ENCODE measurements around the gene ANKS6.

Gene ANKS6

DNA sequence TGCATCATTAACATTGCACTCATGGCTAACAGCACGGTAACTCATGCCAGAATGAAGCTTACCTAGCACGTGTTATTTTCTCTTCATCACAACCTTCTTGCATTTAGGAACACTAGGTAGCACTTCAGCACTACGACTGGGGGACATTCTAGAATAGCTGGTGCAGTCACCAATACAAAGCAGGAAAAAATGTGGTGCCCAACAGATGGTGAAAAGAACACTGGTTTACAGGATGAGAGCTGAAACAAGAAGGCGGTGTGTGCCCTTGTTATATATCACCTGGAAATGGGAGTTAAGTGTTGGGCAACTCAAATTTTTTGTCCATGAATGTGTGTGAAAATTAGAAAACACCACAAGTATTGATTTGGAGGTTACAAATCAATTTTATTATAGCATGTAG lies 41.2 kb upstream of the ANKS6 start:
- no peaks in the 10 kb centered on the region for H3F3A ChIP-seq (ENCODE audit: low read depth)
- no peaks in the 10 kb centered on the region for H3K9me2 ChIP-seq (replicated peaks; ENCODE audit: low read depth, low read length)
- no peaks in the 10 kb centered on the region for H3K4me1 ChIP-seq (ENCODE audit: insufficient read depth, low read length, poor library complexity, severe bottlenecking)
- no peak overlapping the region for H3K4me3 ChIP-seq (ENCODE audit: low read length, poor library complexity, severe bottlenecking)
- no peak overlapping the region for H3K9ac ChIP-seq (ENCODE audit: low read depth, low read length, poor library complexity, severe bottlenecking)
- H4K20me1 ChIP-seq (ENCODE audit: insufficient read depth, low read length, poor library complexity, severe bottlenecking): no peaks in the 10 kb centered on the region
- TF ChIP-seq, protein P1, sequence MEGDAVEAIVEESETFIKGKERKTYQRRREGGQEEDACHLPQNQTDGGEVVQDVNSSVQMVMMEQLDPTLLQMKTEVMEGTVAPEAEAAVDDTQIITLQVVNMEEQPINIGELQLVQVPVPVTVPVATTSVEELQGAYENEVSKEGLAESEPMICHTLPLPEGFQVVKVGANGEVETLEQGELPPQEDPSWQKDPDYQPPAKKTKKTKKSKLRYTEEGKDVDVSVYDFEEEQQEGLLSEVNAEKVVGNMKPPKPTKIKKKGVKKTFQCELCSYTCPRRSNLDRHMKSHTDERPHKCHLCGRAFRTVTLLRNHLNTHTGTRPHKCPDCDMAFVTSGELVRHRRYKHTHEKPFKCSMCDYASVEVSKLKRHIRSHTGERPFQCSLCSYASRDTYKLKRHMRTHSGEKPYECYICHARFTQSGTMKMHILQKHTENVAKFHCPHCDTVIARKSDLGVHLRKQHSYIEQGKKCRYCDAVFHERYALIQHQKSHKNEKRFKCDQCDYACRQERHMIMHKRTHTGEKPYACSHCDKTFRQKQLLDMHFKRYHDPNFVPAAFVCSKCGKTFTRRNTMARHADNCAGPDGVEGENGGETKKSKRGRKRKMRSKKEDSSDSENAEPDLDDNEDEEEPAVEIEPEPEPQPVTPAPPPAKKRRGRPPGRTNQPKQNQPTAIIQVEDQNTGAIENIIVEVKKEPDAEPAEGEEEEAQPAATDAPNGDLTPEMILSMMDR (conservative IDR thresholded peaks at IDR 0.05; ENCODE audit: low read length): no peak
- no peak for TF ChIP-seq EZH2phosphoT487 (IDR thresholded peaks at IDR 0.05; ENCODE audit: borderline replicate concordance)
- H3K79me2 ChIP-seq (ENCODE audit: insufficient read depth, low read length): no peaks in the 10 kb centered on the region
- H3K36me3 ChIP-seq (ENCODE audit: insufficient read depth, low read length): no peaks in the 10 kb centered on the region
- H3K9me3 ChIP-seq (ENCODE audit: insufficient read depth, low read depth, low read length): no peaks in the 10 kb centered on the region
- H3K4me2 ChIP-seq (ENCODE audit: low read depth, low read length, poor library complexity, severe bottlenecking): no peak overlapping the region
- H3K27me3 ChIP-seq (ENCODE audit: insufficient read depth, low read length, poor library complexity, severe bottlenecking): no peaks in the 10 kb centered on the region
- H2AFZ ChIP-seq (ENCODE audit: low read length): no peak overlapping the region

DNA sequence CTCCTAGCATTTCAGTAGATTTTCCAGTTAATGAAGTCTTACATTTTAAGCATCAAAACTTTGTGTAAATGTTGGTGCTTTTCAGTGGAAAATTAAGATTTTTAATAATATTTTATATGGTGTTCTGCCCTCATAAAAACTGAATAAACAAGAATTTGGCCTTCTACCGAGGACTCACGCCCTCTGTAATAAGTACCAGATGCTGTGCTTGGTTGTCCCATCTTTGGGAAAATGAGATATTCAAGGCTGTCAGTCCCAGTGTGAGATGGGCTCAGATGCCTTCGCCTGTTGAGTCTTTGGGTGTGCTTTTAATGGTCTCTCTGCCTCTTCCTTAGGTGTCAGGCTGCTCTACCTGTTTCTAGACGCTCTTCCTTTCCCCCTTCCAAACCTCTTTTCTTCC lies 39.9 kb upstream of the ANKS6 start:
- Histone ChIP-seq H3K27me3 (ENCODE audit: insufficient read depth, low read length, poor library complexity, severe bottlenecking) (no peaks in the 10 kb centered on the region), H2AFZ (ENCODE audit: low read length) (no peak overlapping the region), H3K9me3 (ENCODE audit: insufficient read depth, low read depth, low read length) (no peaks in the 10 kb centered on the region), H3K4me2 (ENCODE audit: low read depth, low read length, poor library complexity, severe bottlenecking) (no peak overlapping the region), H3F3A (ENCODE audit: low read depth) (no peaks in the 10 kb centered on the region), H3K4me1 (ENCODE audit: insufficient read depth, low read length, poor library complexity, severe bottlenecking) (no peaks in the 10 kb centered on the region), H3K9me2 (replicated peaks; ENCODE audit: low read depth, low read length) (no peaks in the 10 kb centered on the region), H4K20me1 (ENCODE audit: insufficient read depth, low read length, poor library complexity, severe bottlenecking) (no peaks in the 10 kb centered on the region), H3K4me3 (ENCODE audit: low read length, poor library complexity, severe bottlenecking) (no peak overlapping the region), H3K79me2 (ENCODE audit: insufficient read depth, low read length) (no peaks in the 10 kb centered on the region), H3K9ac (ENCODE audit: low read depth, low read length, poor library complexity, severe bottlenecking) (no peak overlapping the region), H3K36me3 (ENCODE audit: insufficient read depth, low read length) (no peaks in the 10 kb centered on the region)
- TF ChIP-seq, protein P1 (conservative IDR thresholded peaks at IDR 0.05; ENCODE audit: low read length): no peak
- TF ChIP-seq EZH2phosphoT487 (IDR thresholded peaks at IDR 0.05; ENCODE audit: borderline replicate concordance): no peak

DNA sequence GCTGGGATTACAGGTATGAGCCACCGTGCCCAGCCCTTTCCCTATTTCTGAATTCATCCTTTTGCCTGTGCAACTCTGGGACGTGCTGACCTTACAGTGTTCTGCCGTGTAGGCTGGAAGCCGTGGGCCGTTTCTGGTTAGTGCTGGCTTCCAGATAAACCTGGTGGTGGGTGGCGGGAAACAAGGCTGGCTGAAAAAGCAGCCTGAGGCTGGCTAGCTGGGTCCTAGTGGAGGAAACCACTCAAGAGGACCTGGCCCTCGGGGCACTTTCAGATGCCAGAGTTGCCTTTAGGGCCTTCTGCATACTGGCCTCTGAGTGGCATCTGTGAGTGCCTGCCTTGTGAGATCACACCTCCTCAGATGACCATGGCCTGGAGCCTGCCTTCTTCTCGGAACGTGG lies 38.0 kb upstream of the ANKS6 start:
- Histone ChIP-seq H3K79me2 (ENCODE audit: insufficient read depth, low read length) (no peaks in the 10 kb centered on the region), H3K9me3 (ENCODE audit: insufficient read depth, low read depth, low read length) (no peaks in the 10 kb centered on the region), H3F3A (ENCODE audit: low read depth) (no peaks in the 10 kb centered on the region), H4K20me1 (ENCODE audit: insufficient read depth, low read length, poor library complexity, severe bottlenecking) (no peaks in the 10 kb centered on the region), H3K4me2 (ENCODE audit: low read depth, low read length, poor library complexity, severe bottlenecking) (no peak overlapping the region), H3K4me3 (ENCODE audit: low read length, poor library complexity, severe bottlenecking) (no peak overlapping the region), H3K27me3 (ENCODE audit: insufficient read depth, low read length, poor library complexity, severe bottlenecking) (no peaks in the 10 kb centered on the region), H2AFZ (ENCODE audit: low read length) (no peak overlapping the region), H3K9me2 (replicated peaks; ENCODE audit: low read depth, low read length) (no peaks in the 10 kb centered on the region), H3K36me3 (ENCODE audit: insufficient read depth, low read length) (no peaks in the 10 kb centered on the region), H3K9ac (ENCODE audit: low read depth, low read length, poor library complexity, severe bottlenecking) (no peak overlapping the region), H3K4me1 (ENCODE audit: insufficient read depth, low read length, poor library complexity, severe bottlenecking) (no peaks in the 10 kb centered on the region)
- TF ChIP-seq, protein P1 (conservative IDR thresholded peaks at IDR 0.05; ENCODE audit: low read length): no peak
- TF ChIP-seq EZH2phosphoT487 (IDR thresholded peaks at IDR 0.05; ENCODE audit: borderline replicate concordance): no peak

All from Loucy (cell line).